Gastroesophageal sphincter (tissue), 3 donors: ENCODE measurements around the gene RBM47.

Experiments used
- POLR2AphosphoS5 ChIP-seq: sonication (generic); formaldehyde crosslinking; IDR thresholded peaks from one replicate; pipeline ENCODE4 v1.6.1; 2017; ENCODE audit warnings: antibody characterized with exemption
- TF ChIP-seq, protein P1 (sequence below), 4 experiments: fragments of 200-600 bp in 2 of 4; fragments of 450-650 bp in 2 of 4; sonication (generic) in 1 of 4; IDR thresholded peaks; one replicate each; pipeline ENCODE4 v1.5.1; 2017 to 2019; ENCODE audit warnings: antibody characterized with exemption in 4 of 4, mild to moderate bottlenecking in 2 of 4, moderate library complexity in 2 of 4

DNA sequence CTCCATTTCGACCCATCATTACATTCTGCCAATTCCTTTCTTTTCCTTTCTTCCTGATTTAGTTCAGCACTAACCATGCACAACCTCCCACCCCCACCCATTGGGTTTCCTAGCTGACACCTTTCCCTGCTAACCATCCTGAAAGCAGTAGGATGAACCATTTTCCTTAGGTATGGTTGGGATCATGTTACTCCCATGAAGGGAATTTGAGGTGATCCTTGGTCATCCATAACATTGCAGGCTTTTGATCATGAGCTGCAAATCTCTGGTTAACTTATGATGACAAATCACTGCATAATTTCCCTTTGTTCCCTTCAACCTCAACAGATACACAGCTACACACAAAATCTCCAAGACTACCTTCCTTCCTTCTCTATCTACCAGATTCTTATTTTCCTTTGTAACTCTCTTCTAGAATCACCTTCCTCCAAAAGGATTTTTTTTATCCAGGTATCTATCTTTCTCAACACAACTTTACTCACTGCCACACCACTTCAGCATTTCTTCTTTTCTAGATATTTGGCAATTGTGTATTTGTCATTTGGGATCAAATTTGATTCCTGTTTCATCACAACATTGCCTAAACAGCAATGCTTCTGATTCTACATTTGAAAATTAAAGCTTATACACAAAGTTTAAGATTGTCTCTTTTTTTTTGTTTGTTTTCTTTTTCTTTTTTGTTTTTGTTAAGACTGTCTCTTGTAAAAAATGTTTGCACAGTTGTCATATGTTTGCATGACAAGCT is 145.1 kb downstream of the RBM47 start:
- TF ChIP-seq, protein P1, sequence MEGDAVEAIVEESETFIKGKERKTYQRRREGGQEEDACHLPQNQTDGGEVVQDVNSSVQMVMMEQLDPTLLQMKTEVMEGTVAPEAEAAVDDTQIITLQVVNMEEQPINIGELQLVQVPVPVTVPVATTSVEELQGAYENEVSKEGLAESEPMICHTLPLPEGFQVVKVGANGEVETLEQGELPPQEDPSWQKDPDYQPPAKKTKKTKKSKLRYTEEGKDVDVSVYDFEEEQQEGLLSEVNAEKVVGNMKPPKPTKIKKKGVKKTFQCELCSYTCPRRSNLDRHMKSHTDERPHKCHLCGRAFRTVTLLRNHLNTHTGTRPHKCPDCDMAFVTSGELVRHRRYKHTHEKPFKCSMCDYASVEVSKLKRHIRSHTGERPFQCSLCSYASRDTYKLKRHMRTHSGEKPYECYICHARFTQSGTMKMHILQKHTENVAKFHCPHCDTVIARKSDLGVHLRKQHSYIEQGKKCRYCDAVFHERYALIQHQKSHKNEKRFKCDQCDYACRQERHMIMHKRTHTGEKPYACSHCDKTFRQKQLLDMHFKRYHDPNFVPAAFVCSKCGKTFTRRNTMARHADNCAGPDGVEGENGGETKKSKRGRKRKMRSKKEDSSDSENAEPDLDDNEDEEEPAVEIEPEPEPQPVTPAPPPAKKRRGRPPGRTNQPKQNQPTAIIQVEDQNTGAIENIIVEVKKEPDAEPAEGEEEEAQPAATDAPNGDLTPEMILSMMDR (IDR thresholded peaks at IDR 0.05), result no peak
- no peak for TF ChIP-seq POLR2AphosphoS5
